SK-N-SH treated with all-trans-retinoic acid at 6 μM for 48 hours (cell line): ENCODE measurements around the gene SYTL2.
A peak's percentile ranks its signal among the peaks of the same experiment; 100 is the strongest.
"Not testable (repeated sequence)": the region's sequence is repeated elsewhere in the genome, so short reads cannot be mapped to it uniquely, and the experiment has no call there.

Experiments used
- ATAC-seq: fragments of 200-7000 bp; cut with Tn5 transposase; 3 replicates; pipeline ENCODE4 v1.9.1; 2020; ENCODE audit warnings: mild to moderate bottlenecking, moderate library complexity
- ARNTL ChIP-seq: fragments of 450-650 bp; formaldehyde crosslinking; IDR thresholded peaks from 2 replicates; pipeline ENCODE4 v1.5.0; 2020; ENCODE audit warnings: low read depth, mild to moderate bottlenecking, moderate library complexity, borderline replicate concordance
- BACH2 ChIP-seq: fragments of 250-450 bp; sonication (Bioruptor Pico); IDR thresholded peaks from 2 replicates; pipeline ENCODE4 v1.9.0; 2021; ENCODE audit warnings: mild to moderate bottlenecking, borderline replicate concordance
- CSDC2 ChIP-seq: fragments of 250-450 bp; sonication (Bioruptor Pico); IDR thresholded peaks from 2 replicates; pipeline ENCODE4 v1.5.0; 2020; ENCODE audit warnings: mild to moderate bottlenecking, moderate library complexity
- ESRRG ChIP-seq: fragments of 250-450 bp; sonication (Bioruptor Pico); IDR thresholded peaks from 2 replicates; pipeline ENCODE4 v1.6.1; 2021; ENCODE audit warnings: mild to moderate bottlenecking
- GLIS3 ChIP-seq: fragments of 250-450 bp; sonication (Bioruptor Pico); IDR thresholded peaks from 2 replicates; pipeline ENCODE4 v1.5.0; 2020; ENCODE audit warnings: mild to moderate bottlenecking, moderate library complexity
- ISL1 ChIP-seq: fragments of 250-450 bp; sonication (Bioruptor Pico); IDR thresholded peaks from 2 replicates; pipeline ENCODE4 v2.1.2; 2022; ENCODE audit warnings: mild to moderate bottlenecking, moderate library complexity
- OSR1 ChIP-seq: fragments of 250-450 bp; sonication (Bioruptor Pico); IDR thresholded peaks from 2 replicates; pipeline ENCODE4 v1.8.0; 2022; ENCODE audit warnings: moderate library complexity, mild to moderate bottlenecking, inconsistent platforms
- RARB ChIP-seq: fragments of 250-450 bp; sonication (Bioruptor Pico); IDR thresholded peaks from 2 replicates; pipeline ENCODE4 v1.8.0; 2021; ENCODE audit warnings: mild to moderate bottlenecking, moderate library complexity
- SNAI2 ChIP-seq: fragments of 250-450 bp; sonication (Bioruptor Pico); IDR thresholded peaks from 2 replicates; pipeline ENCODE4 v1.5.0; 2020; ENCODE audit warnings: mild to moderate bottlenecking, moderate library complexity
- TCF4 ChIP-seq: fragments of 250-450 bp; sonication (Bioruptor Pico); IDR thresholded peaks from 2 replicates; pipeline ENCODE4 v1.8.0; 2021; ENCODE audit warnings: mild to moderate bottlenecking, moderate library complexity, borderline replicate concordance
- TOX ChIP-seq: fragments of 250-450 bp; sonication (Bioruptor Pico); IDR thresholded peaks from 2 replicates; pipeline ENCODE4 v1.8.0; 2021; ENCODE audit warnings: mild to moderate bottlenecking, moderate library complexity, borderline replicate concordance
- TSHZ2 ChIP-seq: fragments of 250-450 bp; sonication (Bioruptor Pico); IDR thresholded peaks from 2 replicates; pipeline ENCODE4 v1.5.0; 2020; ENCODE audit warnings: mild to moderate bottlenecking, moderate library complexity
- ZC3H10 ChIP-seq: fragments of 250-450 bp; sonication (Bioruptor Pico); IDR thresholded peaks from 2 replicates; pipeline ENCODE4 v1.5.1; 2021; ENCODE audit warnings: mild to moderate bottlenecking, moderate library complexity
- ZFP3 ChIP-seq: fragments of 250-450 bp; sonication (Bioruptor Pico); IDR thresholded peaks from 2 replicates; pipeline ENCODE4 v1.5.0; 2020; ENCODE audit warnings: mild to moderate bottlenecking, moderate library complexity
- ZFP30 ChIP-seq: fragments of 450-650 bp; formaldehyde crosslinking; IDR thresholded peaks from 2 replicates; pipeline ENCODE4 v1.5.0; 2022; ENCODE audit warnings: mild to moderate bottlenecking, moderate library complexity
- ZNF565 ChIP-seq: fragments of 450-650 bp; formaldehyde crosslinking; conservative IDR thresholded peaks from 2 replicates; pipeline ENCODE4 v1.5.0; 2020; ENCODE audit warnings: low read depth, mild to moderate bottlenecking, moderate library complexity
- ZNF70 ChIP-seq: fragments of 450-650 bp; formaldehyde crosslinking; IDR thresholded peaks from 2 replicates; pipeline ENCODE4 v1.5.0; 2020; ENCODE audit warnings: mild to moderate bottlenecking, moderate library complexity
- TF ChIP-seq, protein P1 (sequence below): fragments of 250-450 bp; sonication (Bioruptor Pico); IDR thresholded peaks from 2 replicates; pipeline ENCODE4 v1.5.1; 2021; ENCODE audit warnings: mild to moderate bottlenecking, moderate library complexity
- TF ChIP-seq, protein P2 (sequence below): fragments of 250-450 bp; sonication (Bioruptor Pico); IDR thresholded peaks from 2 replicates; pipeline ENCODE4 v1.5.1; 2020; ENCODE audit warnings: low read depth, mild to moderate bottlenecking, moderate library complexity

SYTL2 gene

DNA sequence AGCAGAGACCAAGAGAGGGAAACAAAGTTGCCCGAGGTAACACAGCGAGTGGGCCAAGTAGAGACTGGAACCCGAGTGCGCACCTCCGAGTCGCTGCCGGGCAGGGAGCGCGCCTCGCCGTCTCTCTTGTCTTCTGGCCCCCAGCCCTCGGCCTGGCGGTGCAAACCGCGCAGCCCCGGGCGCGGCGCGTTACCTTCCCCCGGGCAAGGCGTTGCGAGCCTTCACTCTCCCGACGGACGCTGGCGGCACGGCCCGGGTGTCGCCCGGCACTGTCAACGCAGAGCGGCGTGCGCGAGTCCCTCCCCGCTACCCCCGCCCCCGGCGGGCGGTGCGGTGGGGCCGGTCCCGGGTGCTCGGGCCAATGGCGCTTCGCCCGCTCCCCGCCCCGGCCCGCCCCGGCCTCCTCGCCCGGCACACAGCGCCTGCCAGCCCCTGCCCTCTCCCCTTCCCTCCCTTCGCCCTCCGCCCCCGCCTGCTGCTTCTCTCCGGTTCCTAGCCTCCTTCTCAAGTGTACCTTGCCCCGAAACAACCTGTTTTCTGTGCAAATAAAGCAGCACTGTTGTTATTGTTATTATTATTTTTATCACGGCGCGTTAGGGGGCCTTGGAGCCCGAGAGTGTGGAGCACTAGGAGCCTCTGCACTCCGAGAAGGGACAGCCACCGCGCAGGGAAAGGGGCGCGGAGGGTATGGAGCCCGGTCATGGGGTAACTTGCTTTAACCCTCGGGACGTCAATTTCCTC is at the start of gene SYTL2:
TSS of gene SYTL2 (minus strand) at position 271 of the 741 bp plus-strand sequence. CDS start 53,416 bp downstream, outside the sequence.
- TF ChIP-seq ZFP30 (no peak), CSDC2 (CRISPR knock-in tag) (no peak), SNAI2 (CRISPR knock-in tag) (no peak), ISL1 (CRISPR knock-in tag) (no peak)
- peak; percentile 84 for ATAC-seq

GRCh38 chr11:85859541-85859940 is 48.6 kb upstream of the SYTL2 start:
- not testable (repeated sequence) for ATAC-seq

GRCh38 chr11:85857098-85857497 is 46.2 kb upstream of the SYTL2 start:
- ATAC-seq = no peak

GRCh38 chr11:85855341-85855656 is 44.4 kb upstream of the SYTL2 start, which contains the start of gene CCDC83:
TSS of gene CCDC83 (plus strand) at chr11:85855383. CDS start at chr11:85865124, 9,741 bp downstream.
- no peak for ATAC-seq
- no peak for TF ChIP-seq TSHZ2 (CRISPR knock-in tag)
- TF ChIP-seq ZFP30 = no peak
- no peak for TF ChIP-seq ZNF565 (CRISPR knock-in tag)
- TF ChIP-seq BACH2 (CRISPR knock-in tag) = no peak
- TF ChIP-seq CSDC2 (CRISPR knock-in tag) = no peak
- TF ChIP-seq ESRRG (CRISPR knock-in tag) = no peak
- no peak for TF ChIP-seq ARNTL (CRISPR knock-in tag)
- no peak for TF ChIP-seq ISL1 (CRISPR knock-in tag)
- TF ChIP-seq TOX = no peak
- no peak for TF ChIP-seq ZNF70 (CRISPR knock-in tag)
- no peak for TF ChIP-seq GLIS3
- TF ChIP-seq, all 23 proteins: peak for 0

More at GRCh38 chr11:85857098-85857497, 46.2 kb upstream of the SYTL2 start:
- TF ChIP-seq GLIS3 = no peak
- no peak for TF ChIP-seq ZC3H10 (CRISPR knock-in tag)
- TF ChIP-seq, protein P1, sequence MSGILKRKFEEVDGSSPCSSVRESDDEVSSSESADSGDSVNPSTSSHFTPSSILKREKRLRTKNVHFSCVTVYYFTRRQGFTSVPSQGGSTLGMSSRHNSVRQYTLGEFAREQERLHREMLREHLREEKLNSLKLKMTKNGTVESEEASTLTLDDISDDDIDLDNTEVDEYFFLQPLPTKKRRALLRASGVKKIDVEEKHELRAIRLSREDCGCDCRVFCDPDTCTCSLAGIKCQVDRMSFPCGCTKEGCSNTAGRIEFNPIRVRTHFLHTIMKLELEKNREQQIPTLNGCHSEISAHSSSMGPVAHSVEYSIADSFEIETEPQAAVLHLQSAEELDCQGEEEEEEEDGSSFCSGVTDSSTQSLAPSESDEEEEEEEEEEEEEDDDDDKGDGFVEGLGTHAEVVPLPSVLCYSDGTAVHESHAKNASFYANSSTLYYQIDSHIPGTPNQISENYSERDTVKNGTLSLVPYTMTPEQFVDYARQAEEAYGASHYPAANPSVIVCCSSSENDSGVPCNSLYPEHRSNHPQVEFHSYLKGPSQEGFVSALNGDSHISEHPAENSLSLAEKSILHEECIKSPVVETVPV (CRISPR knock-in tag) = no peak
- TF ChIP-seq ZFP3 = no peak
- no peak for TF ChIP-seq TOX
- no peak for TF ChIP-seq TCF4
- TF ChIP-seq ESRRG (CRISPR knock-in tag) = no peak
- TF ChIP-seq SNAI2 (CRISPR knock-in tag) = no peak
- no peak for TF ChIP-seq RARB (CRISPR knock-in tag)
- TF ChIP-seq ZNF70 (CRISPR knock-in tag) = no peak
- TF ChIP-seq, protein P2, sequence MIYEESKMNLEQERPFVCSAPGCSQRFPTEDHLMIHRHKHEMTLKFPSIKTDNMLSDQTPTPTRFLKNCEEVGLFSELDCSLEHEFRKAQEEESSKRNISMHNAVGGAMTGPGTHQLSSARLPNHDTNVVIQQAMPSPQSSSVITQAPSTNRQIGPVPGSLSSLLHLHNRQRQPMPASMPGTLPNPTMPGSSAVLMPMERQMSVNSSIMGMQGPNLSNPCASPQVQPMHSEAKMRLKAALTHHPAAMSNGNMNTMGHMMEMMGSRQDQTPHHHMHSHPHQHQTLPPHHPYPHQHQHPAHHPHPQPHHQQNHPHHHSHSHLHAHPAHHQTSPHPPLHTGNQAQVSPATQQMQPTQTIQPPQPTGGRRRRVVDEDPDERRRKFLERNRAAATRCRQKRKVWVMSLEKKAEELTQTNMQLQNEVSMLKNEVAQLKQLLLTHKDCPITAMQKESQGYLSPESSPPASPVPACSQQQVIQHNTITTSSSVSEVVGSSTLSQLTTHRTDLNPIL (CRISPR knock-in tag) = no peak
- no peak for TF ChIP-seq ZNF565 (CRISPR knock-in tag)
- TF ChIP-seq OSR1 (CRISPR knock-in tag) = no peak
- no peak for TF ChIP-seq BACH2 (CRISPR knock-in tag)

- peak; percentile 99 for ATAC-seq
- TF ChIP-seq TSHZ2 (CRISPR knock-in tag) (no peak), ZFP3 (0 out of 2 replicates have a peak, but pooled peaks have one; percentile 25), RARB (CRISPR knock-in tag) (no peak), OSR1 (CRISPR knock-in tag) (no peak)
Measured at GRCh38 chr11:85854557-85855340, 43.8 kb upstream of the SYTL2 start.
